Muscle layer of duodenum (tissue), 2 donors: ENCODE results near the gene SLC25A25.
A peak's percentile ranks its signal among the peaks of the same experiment; 100 is the strongest.
"Not testable (repeated sequence)": the region's sequence is repeated elsewhere in the genome, so short reads cannot be mapped to it uniquely, and the experiment has no call there.

Source experiments
- H3K27ac ChIP-seq: one replicate; pipeline ENCODE4 v1.7.0; 2013; ENCODE audit warnings: mild to moderate bottlenecking, low read length
- H3K27me3 ChIP-seq: one replicate; pipeline ENCODE4 v1.7.0; 2013; ENCODE audit warnings: low read depth, mild to moderate bottlenecking, control low read depth, low read length
- H3K36me3 ChIP-seq, 2 donors: one replicate each; pipeline ENCODE4 v1.7.0; 2013; ENCODE audit warnings: low read length in 2 of 2, control low read depth in 1 of 2, mild to moderate bottlenecking in 1 of 2; ENCODE audit not compliant: insufficient read depth in 2 of 2, control insufficient read depth in 1 of 2
- H3K4me1 ChIP-seq, 2 donors: one replicate each; pipeline ENCODE4 v1.7.0; 2013; ENCODE audit warnings: low read length in 2 of 2, mild to moderate bottlenecking in 2 of 2, control low read depth in 1 of 2, moderate library complexity in 1 of 2; ENCODE audit not compliant: insufficient read depth in 2 of 2, control insufficient read depth in 1 of 2
- H3K4me3 ChIP-seq, 2 donors: one replicate each; pipeline ENCODE4 v1.7.0; 2013; ENCODE audit warnings: low read length in 2 of 2, low read depth in 1 of 2, mild to moderate bottlenecking in 1 of 2
- H3K9me3 ChIP-seq, 2 donors: one replicate each; pipeline ENCODE4 v1.7.0; 2013; ENCODE audit warnings: low read length in 2 of 2, control low read depth in 1 of 2, mild to moderate bottlenecking in 1 of 2; ENCODE audit not compliant: control insufficient read depth in 1 of 2
- donor health status: healthy.

SLC25A25 gene

GRCh38 chr9:128067645-128068385, at the start of gene SLC25A25:
Gene SLC25A25 (plus strand): TSS chr9:128068232. CDS start chr9:128068320, 88 bp downstream.
- Histone ChIP-seq H3K9me3 (no peaks in the 10 kb centered on the region), H3K27me3 (no peaks in the 10 kb centered on the region), H3K4me3 (peak within 1 kb of the TSS; percentile 77 to 92), H3K36me3 (peaks cover 9 to 13% of the 10 kb centered on the region in 2 donors), H3K27ac (peak within 1 kb of the TSS; percentile 99), H3K4me1 (peaks cover 17 to 44% of the 10 kb centered on the region in 2 donors)

- H3K27me3 ChIP-seq: no peaks in the 10 kb centered on the region
- H3K27ac ChIP-seq: no peak overlapping the region
Measured at GRCh38 chr9:128020692-128021091, 47.3 kb upstream of the SLC25A25 start.

GRCh38 chr9:128021098-128021497, 46.9 kb upstream of the SLC25A25 start:
- H3K36me3 ChIP-seq: no peaks in the 10 kb centered on the region
- no peaks in the 10 kb centered on the region for H3K4me1 ChIP-seq
- no peak overlapping the region for H3K4me3 ChIP-seq
- H3K9me3 ChIP-seq: no peaks in the 10 kb centered on the region
- no peaks in the 10 kb centered on the region for H3K27me3 ChIP-seq
- H3K27ac ChIP-seq: no peak overlapping the region

More at GRCh38 chr9:128020692-128021091, 47.3 kb upstream of the SLC25A25 start:
- Histone ChIP-seq H3K9me3 (no peaks in the 10 kb centered on the region), H3K36me3 (no peaks in the 10 kb centered on the region), H3K4me3 (no peak overlapping the region), H3K4me1 (no peaks in the 10 kb centered on the region)

- Histone ChIP-seq H3K27me3 (no peaks in the 10 kb centered on the region), H3K4me1 (no peaks in the 10 kb centered on the region)
Measured at GRCh38 chr9:128022886-128023285, 45.1 kb upstream of the SLC25A25 start.

GRCh38 chr9:128023671-128024070, 44.4 kb upstream of the SLC25A25 start:
- not testable (repeated sequence) for H3K4me1 ChIP-seq, H3K27ac ChIP-seq

More at GRCh38 chr9:128022886-128023285, 45.1 kb upstream of the SLC25A25 start:
- H3K9me3 ChIP-seq: no peaks in the 10 kb centered on the region
- no peaks in the 10 kb centered on the region for H3K36me3 ChIP-seq
- H3K4me3 ChIP-seq: no peak overlapping the region
- no peak overlapping the region for H3K27ac ChIP-seq

DNA sequence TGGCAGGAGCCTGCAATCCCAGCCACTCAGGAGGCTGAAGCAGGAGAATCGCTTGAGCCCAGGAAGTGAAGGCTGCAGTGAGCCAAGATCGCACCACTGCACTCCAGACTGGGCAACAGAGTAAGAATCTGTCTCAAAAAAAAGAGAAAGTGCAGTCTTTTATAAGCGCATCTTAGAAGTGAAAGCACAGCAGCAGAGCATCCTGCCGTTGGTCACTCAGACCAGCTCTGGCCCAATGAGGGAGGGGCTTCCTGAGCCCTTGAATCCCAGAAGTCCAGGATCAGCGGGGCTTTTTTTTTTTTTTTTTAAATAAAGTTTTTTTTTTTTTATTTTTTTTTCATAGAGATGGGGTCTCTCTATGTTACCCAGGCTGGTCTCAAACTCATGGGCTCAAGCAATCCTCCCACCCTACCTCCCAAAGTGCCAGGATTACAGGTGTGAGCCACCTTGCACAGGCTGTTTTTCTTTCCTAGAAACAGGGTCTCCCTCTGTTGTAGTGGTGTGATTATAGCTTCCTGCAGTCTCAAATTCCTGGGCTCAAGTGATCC, 43.2 kb upstream of the SLC25A25 start:
- Histone ChIP-seq H3K4me3 (no peak overlapping the region), H3K27me3 (no peaks in the 10 kb centered on the region), H3K27ac (no peak overlapping the region), H3K4me1 (no peaks in the 10 kb centered on the region), H3K36me3 (no peaks in the 10 kb centered on the region), H3K9me3 (no peaks in the 10 kb centered on the region)

More at GRCh38 chr9:128023671-128024070, 44.4 kb upstream of the SLC25A25 start:
- not testable (repeated sequence) for H3K9me3 ChIP-seq, H3K27me3 ChIP-seq, H3K4me3 ChIP-seq, H3K36me3 ChIP-seq

- Histone ChIP-seq H3K4me1 (no peaks in the 10 kb centered on the region), H3K27ac (no peak overlapping the region), H3K36me3 (no peaks in the 10 kb centered on the region), H3K9me3 (no peaks in the 10 kb centered on the region), H3K4me3 (no peak overlapping the region), H3K27me3 (no peaks in the 10 kb centered on the region)
Measured at GRCh38 chr9:128025736-128026135, 42.3 kb upstream of the SLC25A25 start.

DNA sequence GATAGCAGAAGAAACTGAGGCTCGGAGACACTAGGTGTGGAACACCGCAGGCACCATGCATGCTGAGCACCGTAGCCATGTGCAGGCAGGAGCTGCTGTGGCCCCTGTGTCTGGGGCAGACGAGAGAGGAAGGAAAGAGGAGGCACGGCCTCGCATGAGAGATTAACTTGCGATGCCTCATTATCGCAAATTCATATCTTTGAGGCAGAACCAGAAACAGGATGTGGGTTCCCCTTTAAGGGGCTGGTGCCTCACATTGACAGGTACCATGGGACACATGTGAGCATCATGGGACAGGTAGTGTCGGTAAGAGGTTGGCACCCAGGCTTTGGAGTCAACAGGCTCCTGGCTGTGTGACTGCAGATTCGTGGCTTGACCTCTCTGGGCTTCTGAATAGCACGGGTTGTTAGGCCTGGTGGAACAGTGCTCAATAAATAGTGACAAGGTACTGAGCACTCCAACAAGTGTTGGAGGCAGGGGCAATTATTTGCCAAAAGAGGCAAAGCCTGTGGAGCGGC, 41.7 kb upstream of the SLC25A25 start:
- no peaks in the 10 kb centered on the region for H3K4me1 ChIP-seq

GRCh38 chr9:128026773-128027541, 41.1 kb upstream of the SLC25A25 start:
- Histone ChIP-seq H3K4me1 (no peaks in the 10 kb centered on the region), H3K27ac (peak overlapping the region; percentile 51), H3K4me3 (no peak overlapping the region), H3K27me3 (no peaks in the 10 kb centered on the region), H3K9me3 (no peaks in the 10 kb centered on the region), H3K36me3 (no peaks in the 10 kb centered on the region)

More for the DNA sequence above, 41.7 kb upstream of the SLC25A25 start:
- H3K36me3 ChIP-seq: no peaks in the 10 kb centered on the region
- no peaks in the 10 kb centered on the region for H3K27me3 ChIP-seq
- no peak overlapping the region for H3K27ac ChIP-seq
- no peak overlapping the region for H3K4me3 ChIP-seq
- no peaks in the 10 kb centered on the region for H3K9me3 ChIP-seq

DNA sequence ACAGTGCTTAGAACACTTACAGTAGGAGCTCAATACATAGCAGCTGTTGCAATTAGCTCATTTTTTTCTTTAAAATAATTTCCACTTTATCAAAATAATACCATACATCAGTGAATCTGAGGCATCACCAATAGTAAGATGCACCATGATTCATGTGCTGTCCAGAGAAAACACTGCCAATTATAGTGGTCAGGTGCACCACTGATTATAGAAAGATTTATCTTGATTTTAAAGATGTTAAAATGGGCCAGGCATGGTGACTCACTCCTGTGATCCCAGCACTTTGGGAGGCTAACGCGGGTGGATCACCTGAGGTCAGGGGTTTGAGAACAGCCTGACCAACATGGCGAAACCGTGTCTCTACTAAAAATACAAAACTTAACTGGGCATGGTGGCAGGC, 40.3 kb upstream of the SLC25A25 start:
- H3K36me3 ChIP-seq: no peaks in the 10 kb centered on the region
- H3K4me3 ChIP-seq: no peak overlapping the region
- no peaks in the 10 kb centered on the region for H3K27me3 ChIP-seq
- no peaks in the 10 kb centered on the region for H3K9me3 ChIP-seq
- no peaks in the 10 kb centered on the region for H3K4me1 ChIP-seq
- H3K27ac ChIP-seq: no peak overlapping the region

DNA sequence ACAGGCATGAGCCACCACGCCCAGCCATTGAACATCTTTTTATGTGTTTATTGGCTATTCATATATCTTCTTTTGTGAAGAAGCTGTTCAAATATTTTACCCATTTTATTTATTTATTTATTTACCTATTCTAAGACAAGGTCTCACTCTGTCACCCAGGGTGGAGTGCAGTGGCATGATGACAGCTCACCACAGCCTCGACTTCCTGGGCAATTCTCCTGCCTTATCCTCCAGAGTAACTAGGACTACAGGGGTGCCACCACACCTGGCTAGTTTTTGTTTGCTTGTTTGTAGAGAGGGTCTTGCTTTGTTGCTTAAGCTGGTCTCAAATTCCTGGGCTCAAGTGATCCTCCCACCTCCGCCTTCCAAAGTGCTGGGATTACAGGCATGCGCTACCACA, 34.4 kb upstream of the SLC25A25 start:
- Histone ChIP-seq H3K9me3 (no peaks in the 10 kb centered on the region), H3K4me1 (no peaks in the 10 kb centered on the region), H3K36me3 (no peaks in the 10 kb centered on the region), H3K27ac (no peak overlapping the region), H3K27me3 (no peaks in the 10 kb centered on the region), H3K4me3 (no peak overlapping the region)
